PFSK-1 (cell line): ENCODE data around the gene WDR81.

ENCODE experiments used
- FOXP2 ChIP-seq: optimal IDR thresholded peaks from 2 replicates; pipeline ENCODE3; 2011; ENCODE audit warnings: borderline replicate concordance, control low read depth, inconsistent platforms; ENCODE audit not compliant: insufficient read depth; ENCODE audit errors: extremely low read length, extremely low read depth
- POLR2AphosphoS5 ChIP-seq: IDR thresholded peaks from 2 replicates; pipeline ENCODE4 v1.6.1; 2012; ENCODE audit warnings: low read depth, mild to moderate bottlenecking, control low read depth, low read length, moderate library complexity
- SIN3A ChIP-seq: IDR thresholded peaks from 2 replicates; pipeline ENCODE4 v1.6.1; 2012; ENCODE audit warnings: mild to moderate bottlenecking, low read length, moderate library complexity, borderline replicate concordance; ENCODE audit not compliant: insufficient read depth
- TF ChIP-seq, protein P1 (sequence below), 2 experiments: IDR thresholded peaks; 2 replicates each; pipeline versions ENCODE4 v1.6.1 to v1.8.0; 2011 to 2012; ENCODE audit warnings: low read depth in 2 of 2, low read length in 2 of 2, control low read depth in 1 of 2, inconsistent platforms in 1 of 2, mild to moderate bottlenecking in 1 of 2, moderate library complexity in 1 of 2; ENCODE audit not compliant: insufficient read depth in 1 of 2

DNA sequence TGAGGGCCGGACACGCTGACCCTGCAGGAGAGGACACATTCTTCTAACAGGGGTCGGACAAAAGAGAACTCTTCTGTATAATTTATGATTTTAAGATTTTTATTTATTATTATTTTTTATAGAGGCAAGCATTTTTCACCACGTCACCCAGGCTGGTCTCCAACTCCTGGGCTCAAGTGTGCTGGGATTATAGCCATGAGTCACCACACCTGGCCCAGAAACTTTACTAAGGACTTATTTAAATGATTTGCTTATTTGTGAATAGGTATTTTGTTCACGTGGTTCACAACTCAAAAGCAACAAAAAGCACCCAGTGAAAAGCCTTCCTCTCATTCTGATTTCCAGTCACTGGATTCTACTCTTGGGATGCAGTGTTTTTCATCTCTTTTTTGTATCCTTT lies 35.0 kb downstream of the WDR81 start:
- TF ChIP-seq, protein P1, sequence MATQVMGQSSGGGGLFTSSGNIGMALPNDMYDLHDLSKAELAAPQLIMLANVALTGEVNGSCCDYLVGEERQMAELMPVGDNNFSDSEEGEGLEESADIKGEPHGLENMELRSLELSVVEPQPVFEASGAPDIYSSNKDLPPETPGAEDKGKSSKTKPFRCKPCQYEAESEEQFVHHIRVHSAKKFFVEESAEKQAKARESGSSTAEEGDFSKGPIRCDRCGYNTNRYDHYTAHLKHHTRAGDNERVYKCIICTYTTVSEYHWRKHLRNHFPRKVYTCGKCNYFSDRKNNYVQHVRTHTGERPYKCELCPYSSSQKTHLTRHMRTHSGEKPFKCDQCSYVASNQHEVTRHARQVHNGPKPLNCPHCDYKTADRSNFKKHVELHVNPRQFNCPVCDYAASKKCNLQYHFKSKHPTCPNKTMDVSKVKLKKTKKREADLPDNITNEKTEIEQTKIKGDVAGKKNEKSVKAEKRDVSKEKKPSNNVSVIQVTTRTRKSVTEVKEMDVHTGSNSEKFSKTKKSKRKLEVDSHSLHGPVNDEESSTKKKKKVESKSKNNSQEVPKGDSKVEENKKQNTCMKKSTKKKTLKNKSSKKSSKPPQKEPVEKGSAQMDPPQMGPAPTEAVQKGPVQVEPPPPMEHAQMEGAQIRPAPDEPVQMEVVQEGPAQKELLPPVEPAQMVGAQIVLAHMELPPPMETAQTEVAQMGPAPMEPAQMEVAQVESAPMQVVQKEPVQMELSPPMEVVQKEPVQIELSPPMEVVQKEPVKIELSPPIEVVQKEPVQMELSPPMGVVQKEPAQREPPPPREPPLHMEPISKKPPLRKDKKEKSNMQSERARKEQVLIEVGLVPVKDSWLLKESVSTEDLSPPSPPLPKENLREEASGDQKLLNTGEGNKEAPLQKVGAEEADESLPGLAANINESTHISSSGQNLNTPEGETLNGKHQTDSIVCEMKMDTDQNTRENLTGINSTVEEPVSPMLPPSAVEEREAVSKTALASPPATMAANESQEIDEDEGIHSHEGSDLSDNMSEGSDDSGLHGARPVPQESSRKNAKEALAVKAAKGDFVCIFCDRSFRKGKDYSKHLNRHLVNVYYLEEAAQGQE (IDR thresholded peaks at IDR 0.05; ENCODE audit: insufficient read depth in 1 of 2, low read depth in 2 of 2, low read length in 2 of 2), result no peak
- TF ChIP-seq POLR2AphosphoS5 (no peak), SIN3A (no peak), FOXP2 (no peak)
